MM.1S (cell line): ENCODE results near the gene STK17A.

Source experiments
- DNase-seq: peaks from one replicate; pipeline ENCODE4 v3.0.0-alpha.2; 2015
- H2AFZ ChIP-seq: fragments of 300-600 bp; sonication (generic); 2 replicates; pipeline ENCODE4 v1.6.0; 2016; ENCODE audit warnings: antibody characterized with exemption, low read length
- H3F3A ChIP-seq: fragments of 300-600 bp; sonication (generic); 2 replicates; pipeline ENCODE4 v1.6.1; 2016; ENCODE audit warnings: mild to moderate bottlenecking, antibody characterized with exemption, low read length, moderate library complexity, mixed read lengths; ENCODE audit not compliant: insufficient read depth
- H3K27ac ChIP-seq: fragments of 300-600 bp; sonication (generic); 2 replicates; pipeline ENCODE4 v1.5.1; 2016; ENCODE audit warnings: mild to moderate bottlenecking, low read length
- H3K27me3 ChIP-seq: fragments of 300-600 bp; sonication (generic); replicated peaks from 2 replicates; pipeline ENCODE4 v1.6.0; 2016; ENCODE audit warnings: low read length; ENCODE audit not compliant: insufficient read depth
- H3K36me3 ChIP-seq: fragments of 300-600 bp; sonication (generic); replicated peaks from 2 replicates; pipeline ENCODE4 v1.6.1; 2016; ENCODE audit warnings: mild to moderate bottlenecking, low read length, mixed read lengths; ENCODE audit not compliant: insufficient read depth
- H3K4me1 ChIP-seq: fragments of 300-600 bp; sonication (generic); 2 replicates; pipeline ENCODE4 v1.6.1; 2016; ENCODE audit warnings: low read length, mixed read lengths
- H3K4me2 ChIP-seq: fragments of 300-600 bp; sonication (generic); 2 replicates; pipeline ENCODE4 v1.6.0; 2016; ENCODE audit warnings: low read depth, low read length
- H3K4me3 ChIP-seq: fragments of 300-600 bp; sonication (generic); 2 replicates; pipeline ENCODE4 v1.5.1; 2016; ENCODE audit warnings: low read length, mixed read lengths
- H3K79me2 ChIP-seq: fragments of 300-600 bp; sonication (generic); 2 replicates; pipeline ENCODE4 v1.6.1; 2016; ENCODE audit warnings: mixed run types, low read length, mixed read lengths
- H3K9ac ChIP-seq: fragments of 300-600 bp; sonication (generic); 2 replicates; pipeline ENCODE4 v1.6.1; 2016; ENCODE audit warnings: low read length, mixed read lengths
- H3K9me2 ChIP-seq: fragments of 300-600 bp; sonication (generic); replicated peaks from 2 replicates; pipeline ENCODE4 v1.6.1; 2016; ENCODE audit warnings: mild to moderate bottlenecking, low read length, mixed read lengths; ENCODE audit not compliant: insufficient read depth
- H3K9me3 ChIP-seq: fragments of 300-600 bp; sonication (generic); replicated peaks from 2 replicates; pipeline ENCODE4 v1.6.1; 2016; ENCODE audit warnings: mild to moderate bottlenecking, low read length, mixed read lengths; ENCODE audit not compliant: insufficient read depth
- H4K20me1 ChIP-seq: fragments of 300-600 bp; sonication (generic); 2 replicates; pipeline ENCODE4 v1.6.1; 2016; ENCODE audit warnings: mild to moderate bottlenecking, low read length, moderate library complexity, mixed read lengths; ENCODE audit not compliant: insufficient read depth
- CTCF ChIP-seq: fragments of 300-600 bp; sonication (generic); IDR thresholded peaks from 2 replicates; pipeline ENCODE4 v1.5.1; 2016; ENCODE audit warnings: antibody characterized with exemption, low read length, mixed read lengths
- EZH2 ChIP-seq: fragments of 300-600 bp; sonication (generic); optimal IDR thresholded peaks from 2 replicates; pipeline ENCODE3; 2017; ENCODE audit warnings: low read depth, mild to moderate bottlenecking, antibody characterized with exemption, low read length, mixed read lengths
- EZH2phosphoT487 ChIP-seq: fragments of 300-600 bp; sonication (generic); IDR thresholded peaks from 2 replicates; pipeline ENCODE4 v1.6.1; 2018; ENCODE audit warnings: antibody characterized with exemption, low read length

STK17A gene

GRCh38 chr7:43582503-43583423 is at the start of gene STK17A:
TSS of gene STK17A (plus strand) at chr7:43583108. CDS start at chr7:43583244, 136 bp downstream.
- Histone ChIP-seq H3K36me3 (no peaks in the 10 kb centered on the region), H3F3A (peaks cover 29% of the 10 kb centered on the region), H3K4me1 (peaks cover 20% of the 10 kb centered on the region), H3K79me2 (peaks cover 46% of the 10 kb centered on the region), H3K9me2 (no peaks in the 10 kb centered on the region), H3K4me3 (peak within 1 kb of the TSS; percentile 80), H3K4me2 (peak within 1 kb of the TSS; percentile 86), H2AFZ (peak within 1 kb of the TSS; percentile 37), H3K9ac (peak within 1 kb of the TSS; percentile 77), H3K27me3 (no peaks in the 10 kb centered on the region), H4K20me1 (no peaks in the 10 kb centered on the region), H3K27ac (peak within 1 kb of the TSS; percentile 80), H3K9me3 (no peaks in the 10 kb centered on the region)
- TF ChIP-seq CTCF (peak; percentile 99), EZH2 (no peak), EZH2phosphoT487 (no peak)
- DNase-seq = peak; percentile 98

- Histone ChIP-seq H3K9ac (no peak overlapping the region), H3K27me3 (no peaks in the 10 kb centered on the region), H3K9me3 (no peaks in the 10 kb centered on the region), H4K20me1 (no peaks in the 10 kb centered on the region), H3K79me2 (no peaks in the 10 kb centered on the region), H3K4me2 (no peak overlapping the region), H3K36me3 (no peaks in the 10 kb centered on the region), H3K4me1 (no peaks in the 10 kb centered on the region), H3F3A (no peaks in the 10 kb centered on the region), H3K27ac (no peak overlapping the region), H2AFZ (no peak overlapping the region), H3K9me2 (no peaks in the 10 kb centered on the region), H3K4me3 (no peak overlapping the region)
- no peak for TF ChIP-seq EZH2
- no peak for TF ChIP-seq EZH2phosphoT487
- no peak for TF ChIP-seq CTCF
- DNase-seq = no peak
These were observed 49.0 kb upstream of the STK17A start for GRCh38 chr7:43533801-43534479.

DNA sequence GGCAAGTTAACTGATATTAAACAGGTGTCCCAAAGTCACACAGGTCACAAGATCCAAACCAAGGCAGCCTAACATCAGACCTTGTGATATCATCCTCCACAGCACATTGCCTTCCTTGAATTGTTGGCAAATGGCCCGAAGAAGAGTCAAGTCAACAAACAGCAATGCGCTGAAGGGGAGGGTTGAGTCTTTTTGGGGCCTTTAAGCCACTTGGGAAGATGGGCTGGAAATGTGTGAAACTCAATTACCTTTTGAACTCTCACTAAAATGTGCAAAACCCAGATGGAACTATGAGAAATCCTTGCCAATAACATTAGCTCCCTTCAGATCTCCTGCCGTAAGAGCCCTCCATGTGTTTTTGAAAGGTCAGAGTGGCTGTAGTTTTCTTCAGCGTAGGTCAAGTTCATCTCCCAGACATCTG is 47.9 kb upstream of the STK17A start:
- Histone ChIP-seq H3K27me3 (no peaks in the 10 kb centered on the region), H3K9ac (no peak overlapping the region), H3K9me3 (no peaks in the 10 kb centered on the region), H3K4me3 (no peak overlapping the region), H3K36me3 (no peaks in the 10 kb centered on the region), H3K9me2 (no peaks in the 10 kb centered on the region), H3F3A (no peaks in the 10 kb centered on the region), H3K4me2 (no peak overlapping the region), H3K27ac (no peak overlapping the region), H2AFZ (no peak overlapping the region), H4K20me1 (no peaks in the 10 kb centered on the region), H3K79me2 (no peaks in the 10 kb centered on the region), H3K4me1 (no peaks in the 10 kb centered on the region)
- no peak for DNase-seq
- TF ChIP-seq CTCF (no peak), EZH2phosphoT487 (no peak), EZH2 (no peak)
